ENCODE data around the gene ZBTB12. TPM values are rescaled to one million over a fixed set of nuclear protein-coding genes. Genes with fewer than 3 reads are reported as not detected.

Gene ZBTB12
- total and polyA plus RNA-seq, 2 of the 13 experiments (the other 11 are each of a cell fraction or from before 2014, with no cell fraction given), result 4.8 to 6.0 TPM

DNA sequence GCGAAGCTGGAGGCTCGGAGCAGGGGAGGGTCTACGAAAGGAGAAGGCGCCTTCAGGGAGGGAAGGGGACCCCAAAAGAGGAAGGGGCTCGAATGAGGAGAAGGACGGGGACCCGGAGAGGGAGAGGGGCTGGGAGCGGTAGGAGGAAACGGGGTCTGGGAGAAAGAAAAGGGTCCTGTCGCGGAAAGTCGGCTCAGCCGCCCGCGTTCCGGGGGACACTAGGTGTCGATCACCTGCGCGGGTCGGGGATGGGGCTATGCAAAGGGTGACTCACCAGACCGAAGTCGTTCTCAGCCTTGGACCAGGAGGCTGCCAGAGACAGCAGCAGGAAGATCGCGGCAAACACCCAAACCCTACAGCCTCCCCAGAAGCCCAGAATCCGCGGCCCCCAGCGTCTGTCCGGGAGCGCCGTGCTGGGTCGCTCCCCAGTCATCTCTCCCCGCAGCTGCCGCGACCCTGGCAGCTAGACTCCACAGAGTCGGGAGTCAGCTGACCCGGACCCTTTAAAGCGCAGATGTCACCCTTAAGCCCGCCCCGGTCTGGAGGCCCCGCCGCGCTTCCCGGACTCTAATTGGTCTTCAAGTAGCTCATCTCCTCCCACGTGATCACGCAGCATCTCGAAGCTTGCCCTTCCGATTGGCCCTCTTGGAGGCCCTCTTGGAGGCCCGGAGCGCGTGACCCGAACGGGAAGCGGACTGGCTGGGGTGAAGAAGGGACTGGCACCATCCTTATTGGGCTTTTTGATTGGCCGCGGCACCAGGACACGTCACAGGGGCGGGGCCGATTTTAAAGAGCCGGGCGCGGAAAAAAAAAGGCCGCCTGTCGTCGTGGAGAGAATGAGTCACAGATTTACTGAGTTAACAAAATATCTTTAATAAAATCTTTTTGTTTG, 39.3 kb downstream of the ZBTB12 start, which contains the start of gene NEU1 (continued):
- TF ChIP-seq MAX (IDR thresholded peaks at IDR 0.05), result peak; percentile 84; the same call in 1 of the 2 replicates
- TF ChIP-seq, protein P1, sequence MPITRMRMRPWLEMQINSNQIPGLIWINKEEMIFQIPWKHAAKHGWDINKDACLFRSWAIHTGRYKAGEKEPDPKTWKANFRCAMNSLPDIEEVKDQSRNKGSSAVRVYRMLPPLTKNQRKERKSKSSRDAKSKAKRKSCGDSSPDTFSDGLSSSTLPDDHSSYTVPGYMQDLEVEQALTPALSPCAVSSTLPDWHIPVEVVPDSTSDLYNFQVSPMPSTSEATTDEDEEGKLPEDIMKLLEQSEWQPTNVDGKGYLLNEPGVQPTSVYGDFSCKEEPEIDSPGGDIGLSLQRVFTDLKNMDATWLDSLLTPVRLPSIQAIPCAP (CRISPR knock-in tag; IDR thresholded peaks at IDR 0.05; ENCODE audit: low read depth), result no peak
- TF ChIP-seq MEF2D (CRISPR knock-in tag; IDR thresholded peaks at IDR 0.05), result peak; percentile 86
- TF ChIP-seq ZNF329 (CRISPR knock-in tag; IDR thresholded peaks at IDR 0.05; ENCODE audit: low read depth), result 0 out of 2 replicates have a peak, but pooled peaks have one; percentile 67
- no peak for TF ChIP-seq DMTF1 (CRISPR knock-in tag; IDR thresholded peaks at IDR 0.05)
- TF ChIP-seq, protein P2, sequence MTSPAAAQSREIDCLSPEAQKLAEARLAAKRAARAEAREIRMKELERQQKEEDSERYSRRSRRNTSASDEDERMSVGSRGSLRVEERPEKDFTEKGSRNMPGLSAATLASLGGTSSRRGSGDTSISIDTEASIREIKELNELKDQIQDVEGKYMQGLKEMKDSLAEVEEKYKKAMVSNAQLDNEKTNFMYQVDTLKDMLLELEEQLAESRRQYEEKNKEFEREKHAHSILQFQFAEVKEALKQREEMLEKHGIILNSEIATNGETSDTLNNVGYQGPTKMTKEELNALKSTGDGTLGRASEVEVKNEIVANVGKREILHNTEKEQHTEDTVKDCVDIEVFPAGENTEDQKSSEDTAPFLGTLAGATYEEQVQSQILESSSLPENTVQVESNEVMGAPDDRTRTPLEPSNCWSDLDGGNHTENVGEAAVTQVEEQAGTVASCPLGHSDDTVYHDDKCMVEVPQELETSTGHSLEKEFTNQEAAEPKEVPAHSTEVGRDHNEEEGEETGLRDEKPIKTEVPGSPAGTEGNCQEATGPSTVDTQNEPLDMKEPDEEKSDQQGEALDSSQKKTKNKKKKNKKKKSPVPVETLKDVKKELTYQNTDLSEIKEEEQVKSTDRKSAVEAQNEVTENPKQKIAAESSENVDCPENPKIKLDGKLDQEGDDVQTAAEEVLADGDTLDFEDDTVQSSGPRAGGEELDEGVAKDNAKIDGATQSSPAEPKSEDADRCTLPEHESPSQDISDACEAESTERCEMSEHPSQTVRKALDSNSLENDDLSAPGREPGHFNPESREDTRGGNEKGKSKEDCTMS (CRISPR knock-in tag; conservative IDR thresholded peaks at IDR 0.05), result 0 out of 2 replicates have a peak, but pooled peaks have one; percentile 83
- TF ChIP-seq ZMYM2 (CRISPR knock-in tag; IDR thresholded peaks at IDR 0.05), result no peak
- peak; percentile 24; the same call in 1 of the 2 replicates for TF ChIP-seq ZNF276 (CRISPR knock-in tag; IDR thresholded peaks at IDR 0.05; ENCODE audit: low read depth)
- TF ChIP-seq TCF7 (IDR thresholded peaks at IDR 0.05; ENCODE audit: low read depth), result no peak
- peak; percentile 74; the same call in 1 of the 2 replicates for TF ChIP-seq ZNF768 (CRISPR knock-in tag; IDR thresholded peaks at IDR 0.05)
- TF ChIP-seq BRCA1 (CRISPR knock-in tag; IDR thresholded peaks at IDR 0.05), result peak; percentile 64; the same call in 1 of the 2 replicates
- peak; percentile 88; the same call in 1 of the 2 replicates for TF ChIP-seq DNMT1 (CRISPR knock-in tag; IDR thresholded peaks at IDR 0.05)
- TF ChIP-seq ZNF20 (CRISPR knock-in tag; IDR thresholded peaks at IDR 0.05), result no peak
- TF ChIP-seq ZNF230 (CRISPR knock-in tag; IDR thresholded peaks at IDR 0.05), result peak; percentile 38; the same call in 1 of the 2 replicates
- peak; percentile 96; the same call in 1 of the 2 replicates for TF ChIP-seq POLR2AphosphoS2 (IDR thresholded peaks at IDR 0.05; ENCODE audit: low read depth, low read length)
- peak; percentile 43 for TF ChIP-seq ASH2L (IDR thresholded peaks at IDR 0.05; ENCODE audit: insufficient read length, low read depth, low read length)
- TF ChIP-seq, protein P3, sequence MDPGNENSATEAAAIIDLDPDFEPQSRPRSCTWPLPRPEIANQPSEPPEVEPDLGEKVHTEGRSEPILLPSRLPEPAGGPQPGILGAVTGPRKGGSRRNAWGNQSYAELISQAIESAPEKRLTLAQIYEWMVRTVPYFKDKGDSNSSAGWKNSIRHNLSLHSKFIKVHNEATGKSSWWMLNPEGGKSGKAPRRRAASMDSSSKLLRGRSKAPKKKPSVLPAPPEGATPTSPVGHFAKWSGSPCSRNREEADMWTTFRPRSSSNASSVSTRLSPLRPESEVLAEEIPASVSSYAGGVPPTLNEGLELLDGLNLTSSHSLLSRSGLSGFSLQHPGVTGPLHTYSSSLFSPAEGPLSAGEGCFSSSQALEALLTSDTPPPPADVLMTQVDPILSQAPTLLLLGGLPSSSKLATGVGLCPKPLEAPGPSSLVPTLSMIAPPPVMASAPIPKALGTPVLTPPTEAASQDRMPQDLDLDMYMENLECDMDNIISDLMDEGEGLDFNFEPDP (CRISPR knock-in tag; conservative IDR thresholded peaks at IDR 0.05), result no peak
- TF ChIP-seq STAG1 (CRISPR knock-in tag; IDR thresholded peaks at IDR 0.05), result peak; percentile 39
- no peak for TF ChIP-seq NR3C1 (CRISPR knock-in tag; IDR thresholded peaks at IDR 0.05)
- TF ChIP-seq XBP1 (CRISPR knock-in tag; IDR thresholded peaks at IDR 0.05), result peak; percentile 39; the same call in 1 of the 2 replicates

All from HepG2 (cell line).